Esophagus squamous epithelium (tissue), 4 donors: ENCODE results near the gene GABBR2.

Source experiments
- CTCF ChIP-seq, 6 experiments: fragments of 450-650 bp in 4 of 6; fragments of 200-600 bp in 2 of 6; sonication (generic) in 2 of 6; IDR thresholded peaks; one replicate each; pipeline ENCODE4 v1.5.1; 2016 to 2019; ENCODE audit warnings: antibody characterized with exemption in 6 of 6, mild to moderate bottlenecking in 4 of 6, moderate library complexity in 4 of 6
- POLR2A ChIP-seq, 4 donors: fragments of 450-650 bp; IDR thresholded peaks; one replicate each; pipeline ENCODE4 v1.6.1; 2017; ENCODE audit warnings: antibody characterized with exemption in 4 of 4, mild to moderate bottlenecking in 4 of 4, moderate library complexity in 3 of 4

GRCh38 chr9:98658951-98659351 is 49.8 kb downstream of the GABBR2 start:
- no peak for TF ChIP-seq POLR2A (IDR thresholded peaks at IDR 0.05)
- no peak for TF ChIP-seq CTCF (IDR thresholded peaks at IDR 0.05)
